Activated CD4-positive, alpha-beta T cell treated with anti-CD3 and anti-CD28 coated beads, Interleukin-2, amount 50 U/mL, for 4 hours (primary cell): ENCODE results near the gene CFP.

Source experiments
- DNase-seq, 2 experiments: peaks; one replicate each; pipeline ENCODE4 v3.0.0-alpha.2; 2020

CFP gene

GRCh38 chrX:47597222-47597621 lies 32.5 kb downstream of the CFP start:
- no peak for DNase-seq

- no peak for DNase-seq
These were observed 33.5 kb downstream of the CFP start for GRCh38 chrX:47596256-47596655.

GRCh38 chrX:47595716-47596251 lies 33.9 kb downstream of the CFP start:
- DNase-seq = no peak

GRCh38 chrX:47593522-47593921 lies 36.2 kb downstream of the CFP start:
- DNase-seq = no peak

GRCh38 chrX:47590984-47591383 lies 38.7 kb downstream of the CFP start:
- no peak for DNase-seq

- DNase-seq = no peak
These were observed 41.6 kb downstream of the CFP start for GRCh38 chrX:47587906-47588735.

- DNase-seq = no peak
These were observed 42.4 kb downstream of the CFP start for GRCh38 chrX:47587091-47587891.

- DNase-seq = no peak
These were observed 43.5 kb downstream of the CFP start for GRCh38 chrX:47586043-47586787.

GRCh38 chrX:47585273-47585672 lies 44.5 kb downstream of the CFP start:
- DNase-seq = no peak

- DNase-seq = no peak
These were observed 45.0 kb downstream of the CFP start for GRCh38 chrX:47584714-47585113.

- DNase-seq = no peak
These were observed 46.4 kb downstream of the CFP start for GRCh38 chrX:47583240-47583861.

- peak; percentile 79 to 81 for DNase-seq
These were observed 47.7 kb downstream of the CFP start, which contains the start of gene TIMP1 for GRCh38 chrX:47581731-47582647. Gene TIMP1, plus strand, starts transcription at chrX:47582436. Its CDS starts 980 bp downstream, at chrX:47583416.

- peak in 1 of 2 experiments; percentile 14 for DNase-seq
These were observed 50.2 kb downstream of the CFP start for GRCh38 chrX:47579537-47579936.

- no peak for DNase-seq
These were observed 51.0 kb downstream of the CFP start for GRCh38 chrX:47578692-47579091.

GRCh38 chrX:47577901-47578300 lies 51.8 kb downstream of the CFP start:
- no peak for DNase-seq

GRCh38 chrX:47577424-47577823 lies 52.3 kb downstream of the CFP start:
- DNase-seq = no peak

GRCh38 chrX:47576021-47576898 lies 53.5 kb downstream of the CFP start:
- no peak for DNase-seq

GRCh38 chrX:47574547-47575301 lies 55.0 kb downstream of the CFP start:
- DNase-seq = no peak

GRCh38 chrX:47574076-47574546 lies 55.6 kb downstream of the CFP start:
- DNase-seq = no peak
